GM10847 (cell line): ENCODE data around the gene RUNX1.

Source experiments
- POLR2A ChIP-seq: IDR thresholded peaks from 2 replicates; pipeline ENCODE4 v1.6.1; 2011; ENCODE audit not compliant: insufficient read length; ENCODE audit errors: extremely low read depth

Gene RUNX1

DNA sequence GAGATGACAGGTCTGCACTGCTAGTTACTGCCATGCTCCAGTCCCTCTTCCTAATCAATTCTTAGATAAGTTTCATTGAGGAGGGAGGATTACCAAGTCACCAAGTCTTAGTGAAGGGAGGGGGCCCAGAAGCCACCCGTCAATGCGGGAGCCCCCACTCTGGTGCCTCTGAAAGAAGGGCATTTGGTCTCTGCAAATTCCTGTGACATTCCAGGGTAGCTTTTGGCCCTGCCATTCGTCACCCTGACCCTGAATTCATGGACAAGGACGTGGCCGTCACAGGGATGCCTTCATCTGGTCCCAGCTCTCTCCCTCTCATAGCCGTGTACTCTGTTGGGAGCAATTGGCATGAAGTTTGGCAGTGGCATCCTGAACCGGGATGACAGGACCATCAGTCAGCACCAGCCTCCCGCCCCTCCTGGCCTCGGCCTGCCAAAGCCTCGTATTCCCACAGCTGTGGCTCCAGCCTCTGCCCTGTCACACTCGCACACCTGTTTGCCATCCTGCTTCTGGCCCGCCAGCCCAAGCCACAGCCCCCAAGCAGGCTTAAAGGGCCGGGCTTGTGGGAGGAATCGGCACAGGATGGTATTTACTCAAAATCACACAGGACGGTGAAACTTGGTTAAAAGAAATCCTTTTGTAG lies 229.6 kb downstream of the RUNX1 start:
- TF ChIP-seq POLR2A = no peak

DNA sequence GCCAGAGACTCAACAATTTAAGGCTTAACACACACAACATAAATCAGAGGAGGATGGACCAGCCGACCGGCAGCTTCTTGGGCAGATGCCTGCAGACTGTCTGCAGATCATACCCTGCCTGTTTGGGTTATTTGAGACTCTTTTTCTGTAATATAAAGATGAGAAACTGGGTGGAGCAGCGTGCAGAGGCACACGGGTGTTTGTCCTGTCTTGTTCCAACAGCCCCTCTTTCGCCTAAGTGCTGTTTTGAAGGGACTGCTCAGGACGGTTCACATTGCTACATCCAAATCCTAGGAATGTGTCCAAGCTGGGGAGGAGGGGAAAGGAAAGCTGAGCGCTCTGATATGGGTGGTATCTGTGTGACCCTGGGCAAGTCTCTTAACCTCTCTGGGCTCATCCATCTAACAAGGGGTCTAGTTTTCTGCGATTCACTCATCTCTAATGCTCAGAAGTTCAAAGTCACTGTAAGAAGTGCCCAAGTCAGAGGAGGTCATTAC lies 230.4 kb downstream of the RUNX1 start:
- TF ChIP-seq POLR2A = no peak

DNA sequence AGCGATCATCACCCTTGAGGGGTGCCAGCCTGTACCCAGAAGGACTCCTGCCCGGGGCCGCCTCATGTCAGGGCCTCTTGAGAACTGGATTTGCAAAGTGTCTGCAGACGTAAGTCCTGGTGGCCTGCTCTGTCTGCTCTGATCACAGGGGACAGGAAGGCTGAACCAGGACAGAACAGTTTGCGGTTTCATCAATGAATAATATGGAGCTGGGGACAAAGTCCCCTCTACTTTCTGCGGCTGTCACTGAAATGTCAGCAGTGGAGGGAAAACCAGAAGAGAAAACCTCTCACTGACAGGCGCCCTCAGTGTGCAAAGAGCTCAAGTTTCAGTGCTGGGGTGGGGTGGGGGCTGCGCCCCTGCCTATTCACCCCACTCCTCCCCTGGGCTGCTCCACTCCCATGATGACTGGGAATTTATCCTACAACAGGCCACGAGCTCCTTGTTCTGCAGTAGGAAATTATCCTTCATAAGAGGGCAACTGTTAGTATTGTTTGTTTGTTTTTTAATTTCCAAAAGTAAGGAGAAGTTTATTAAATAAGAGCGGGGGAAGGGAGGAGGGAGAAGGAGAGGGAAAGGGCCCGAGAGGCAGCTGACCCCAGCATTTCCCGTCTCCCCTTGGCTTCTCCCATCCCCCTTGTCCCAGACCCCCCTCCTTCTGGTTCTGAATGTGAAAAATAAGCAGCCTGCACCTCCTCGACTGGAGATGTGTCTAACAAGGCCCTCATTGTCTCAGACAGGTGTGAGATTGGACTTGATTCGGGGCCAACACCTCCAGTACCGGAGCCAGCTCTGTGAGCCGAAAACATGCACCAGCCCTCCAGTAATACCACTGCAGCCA lies 231.1 kb downstream of the RUNX1 start:
- TF ChIP-seq POLR2A = no peak

DNA sequence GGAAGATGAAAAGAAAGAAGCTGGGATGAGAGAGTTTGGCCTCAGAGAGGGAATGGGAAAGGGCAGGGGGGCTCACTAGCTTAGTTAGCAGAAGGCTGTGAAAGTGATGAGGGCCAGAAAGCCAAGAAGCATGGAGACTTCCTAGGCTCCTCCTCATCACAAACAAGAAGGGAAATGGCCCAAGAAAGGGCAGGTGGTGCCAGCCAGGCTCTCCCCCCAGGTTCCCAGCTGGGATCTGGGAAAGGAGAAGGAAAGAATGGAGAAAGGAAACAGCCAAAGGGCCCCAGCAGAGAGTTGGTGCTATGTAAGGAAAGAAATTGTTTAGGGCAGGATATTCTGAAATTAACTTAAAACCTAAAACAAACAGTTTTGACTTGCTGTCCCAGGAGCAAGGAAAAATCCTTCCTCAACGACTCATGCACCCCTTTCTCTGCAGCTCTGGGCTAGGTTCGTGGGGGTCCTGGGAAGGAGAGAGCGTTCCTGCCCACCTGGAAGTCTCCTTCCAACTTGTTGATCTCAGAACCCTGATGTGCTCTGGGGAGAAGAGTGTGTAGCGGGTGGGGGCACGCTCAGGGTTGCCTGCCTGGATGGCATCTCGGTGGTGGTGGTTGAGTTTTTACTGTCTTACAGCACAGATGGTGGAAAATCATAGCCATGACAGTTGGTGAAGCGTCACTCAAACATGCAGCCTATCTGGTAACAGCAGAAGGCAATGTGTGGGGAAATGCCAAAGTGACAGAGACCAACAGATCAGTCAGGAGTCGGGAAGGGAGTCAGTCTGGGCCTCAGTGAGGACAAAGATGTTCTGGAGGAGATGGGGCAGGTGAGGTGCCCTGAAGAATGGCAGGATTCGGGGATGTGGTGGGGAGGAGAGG lies 233.0 kb downstream of the RUNX1 start:
- no peak for TF ChIP-seq POLR2A

DNA sequence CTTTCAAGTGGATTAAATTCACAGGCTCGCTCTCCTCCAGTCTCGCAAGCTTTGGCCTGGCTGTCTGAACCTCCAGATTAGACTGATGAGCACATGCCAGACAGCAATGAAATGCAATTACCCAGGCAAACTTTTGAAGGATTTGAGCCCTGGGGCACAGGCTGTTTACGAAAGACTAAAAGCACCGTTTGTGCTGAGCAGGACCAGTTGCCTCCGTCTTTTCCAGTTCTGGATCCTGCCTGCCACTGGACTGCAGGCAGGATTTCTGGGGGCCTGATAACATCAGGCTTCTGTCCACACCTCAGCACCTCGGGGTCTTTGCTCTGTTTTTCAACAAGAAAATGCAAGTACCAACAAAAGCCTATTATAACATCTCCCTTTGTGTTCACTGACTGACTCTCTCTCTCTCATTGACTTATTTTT lies 234.6 kb downstream of the RUNX1 start:
- TF ChIP-seq POLR2A = no peak

DNA sequence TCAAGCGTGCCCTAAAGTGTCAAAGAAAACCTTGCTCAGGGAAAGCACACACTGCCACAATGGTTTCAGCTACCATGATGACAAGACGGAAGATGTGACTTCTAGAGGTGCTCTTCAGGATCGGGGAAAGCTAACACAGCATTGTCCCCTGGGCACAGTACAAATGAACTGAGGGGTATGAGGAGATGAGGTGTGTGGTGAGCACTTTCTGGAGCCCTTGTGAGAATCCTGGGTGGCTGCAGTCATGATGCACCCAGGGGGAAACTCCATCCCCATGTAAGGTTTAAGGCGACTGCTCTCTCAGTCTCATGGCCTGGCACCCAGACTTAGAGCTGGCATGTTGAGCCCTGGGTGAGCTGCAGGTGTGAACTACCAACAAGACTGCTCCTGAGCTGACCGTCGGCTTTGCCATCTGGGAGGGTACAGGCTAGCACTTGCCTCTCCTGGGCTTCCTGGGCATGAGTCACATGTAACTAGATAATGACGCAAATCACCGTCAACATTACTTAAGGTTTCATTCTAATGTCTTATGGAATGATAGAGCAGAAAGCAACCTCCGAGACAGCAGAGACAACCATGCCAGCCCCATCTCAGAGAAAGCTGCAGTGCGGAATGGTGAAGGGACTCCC lies 235.7 kb downstream of the RUNX1 start:
- no peak for TF ChIP-seq POLR2A

DNA sequence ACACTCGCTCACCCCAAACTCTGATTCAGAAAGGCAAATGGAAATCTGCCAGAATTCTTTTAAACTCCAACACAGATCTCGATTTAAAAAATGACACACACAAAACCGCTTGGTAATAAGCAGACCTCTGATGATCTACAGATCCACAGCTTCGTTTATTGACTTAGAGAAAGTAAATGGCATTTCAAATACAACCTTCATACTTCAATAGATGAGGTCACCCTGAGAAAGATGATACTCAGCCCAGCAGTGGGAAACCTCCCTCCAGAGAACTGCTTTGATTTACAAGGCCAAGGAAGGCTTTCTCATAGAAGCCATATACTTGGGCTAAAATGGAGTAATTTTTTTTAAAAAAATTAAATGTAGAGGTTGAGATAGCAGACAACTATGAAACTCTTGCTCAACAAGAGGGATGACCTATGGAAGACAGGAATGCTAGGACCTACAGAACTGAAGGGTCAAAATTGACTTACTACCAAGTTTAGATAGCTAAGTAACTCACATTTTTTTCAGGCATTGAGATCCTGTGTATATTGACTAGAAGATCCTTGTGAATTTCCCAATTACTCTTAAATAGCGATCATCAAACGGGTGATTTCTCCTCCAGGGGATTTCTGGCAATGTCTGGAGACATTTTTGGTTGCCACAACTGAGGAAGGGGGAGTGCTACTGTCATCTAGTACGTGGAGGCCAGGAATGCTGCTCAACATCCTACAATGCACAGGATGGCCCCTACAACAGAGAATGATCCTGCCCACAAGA lies 236.4 kb downstream of the RUNX1 start:
- TF ChIP-seq POLR2A = no peak

DNA sequence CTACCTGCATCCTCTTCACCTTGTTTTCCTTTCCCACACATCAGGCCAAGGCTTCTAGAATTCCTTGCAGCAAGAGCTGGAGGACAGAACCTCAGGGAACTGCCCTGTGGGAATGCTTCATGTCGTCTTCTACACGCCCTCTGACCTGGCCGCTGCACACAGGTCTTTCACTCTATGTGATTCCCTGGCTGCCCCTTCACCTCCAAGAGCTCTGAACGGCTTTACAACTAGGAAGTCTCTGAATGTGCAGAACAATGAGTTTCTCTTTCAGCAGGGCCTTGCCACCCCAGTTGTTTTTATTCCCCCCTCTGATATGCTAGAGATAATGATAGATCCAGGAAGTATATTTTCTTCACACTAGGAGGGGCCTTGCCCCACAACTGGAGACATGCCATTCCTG lies 237.7 kb downstream of the RUNX1 start:
- no peak for TF ChIP-seq POLR2A

DNA sequence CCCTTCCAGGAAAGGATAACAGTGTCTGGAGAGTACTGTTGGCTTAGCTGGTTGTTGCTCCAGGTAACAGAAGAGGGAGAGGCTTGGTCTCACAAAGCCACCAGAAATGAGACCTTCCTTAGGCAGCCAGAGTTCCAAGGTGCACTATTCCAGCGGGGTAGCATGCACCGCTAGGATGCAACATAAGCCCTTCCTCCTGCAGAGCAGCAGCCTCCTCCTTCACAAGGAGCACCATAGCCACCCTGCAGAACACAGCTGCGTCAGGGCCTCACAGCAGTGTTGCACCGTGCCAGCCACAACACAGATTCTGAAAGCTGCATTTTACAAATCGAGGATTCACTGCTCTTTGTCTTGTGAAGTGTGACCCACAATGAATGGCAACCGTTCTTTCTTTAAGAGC lies 238.3 kb downstream of the RUNX1 start:
- TF ChIP-seq POLR2A = no peak

DNA sequence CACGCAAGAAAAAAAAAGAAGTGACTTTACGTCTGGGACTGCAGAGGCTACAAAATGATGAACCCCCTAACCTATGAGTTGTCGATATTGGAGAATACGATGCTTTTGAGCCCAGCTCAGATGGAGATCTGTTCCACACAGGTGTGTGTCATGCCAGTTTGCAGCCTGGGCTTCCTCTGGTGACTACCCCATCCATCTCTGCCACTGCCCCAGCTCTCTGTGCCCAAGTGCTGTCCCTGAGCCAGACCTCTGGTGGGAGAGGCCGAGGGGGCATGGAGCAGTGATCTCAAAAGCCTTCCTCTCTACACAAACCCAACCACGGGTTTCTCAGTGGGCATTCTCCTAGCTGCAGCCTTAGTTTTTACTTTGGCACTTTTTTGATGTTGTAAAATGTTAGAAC lies 239.3 kb downstream of the RUNX1 start:
- no peak for TF ChIP-seq POLR2A

DNA sequence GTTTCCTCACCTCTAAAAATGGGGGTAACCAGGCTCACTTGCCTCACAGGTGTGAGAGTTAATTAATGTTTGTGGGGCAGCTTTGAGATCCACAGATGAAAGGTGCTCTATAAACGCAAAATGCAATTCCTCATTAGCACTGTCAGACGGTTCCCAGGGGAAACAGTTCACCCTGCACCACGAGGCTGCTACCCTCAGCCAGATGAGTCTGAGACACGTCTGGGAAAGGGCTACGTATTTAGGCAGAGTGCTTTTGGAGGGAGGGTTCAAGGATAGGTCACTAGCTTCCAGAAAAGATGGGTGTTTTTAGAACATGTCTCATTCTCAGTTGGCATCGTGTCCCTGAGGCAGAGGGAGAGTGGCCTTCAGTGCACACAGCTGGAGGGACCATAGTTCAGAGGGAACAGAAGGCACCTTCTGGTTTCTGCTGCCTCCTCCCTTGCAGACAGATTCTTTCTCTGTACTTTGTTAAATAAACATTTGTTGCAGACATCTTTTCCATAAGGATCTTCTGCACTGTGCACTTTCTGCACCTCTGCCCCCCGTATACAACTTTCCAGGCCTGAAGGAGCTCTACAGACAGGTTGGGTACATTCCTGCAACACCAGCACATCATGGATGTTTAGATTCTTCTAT lies 240.4 kb downstream of the RUNX1 start:
- TF ChIP-seq POLR2A = no peak

DNA sequence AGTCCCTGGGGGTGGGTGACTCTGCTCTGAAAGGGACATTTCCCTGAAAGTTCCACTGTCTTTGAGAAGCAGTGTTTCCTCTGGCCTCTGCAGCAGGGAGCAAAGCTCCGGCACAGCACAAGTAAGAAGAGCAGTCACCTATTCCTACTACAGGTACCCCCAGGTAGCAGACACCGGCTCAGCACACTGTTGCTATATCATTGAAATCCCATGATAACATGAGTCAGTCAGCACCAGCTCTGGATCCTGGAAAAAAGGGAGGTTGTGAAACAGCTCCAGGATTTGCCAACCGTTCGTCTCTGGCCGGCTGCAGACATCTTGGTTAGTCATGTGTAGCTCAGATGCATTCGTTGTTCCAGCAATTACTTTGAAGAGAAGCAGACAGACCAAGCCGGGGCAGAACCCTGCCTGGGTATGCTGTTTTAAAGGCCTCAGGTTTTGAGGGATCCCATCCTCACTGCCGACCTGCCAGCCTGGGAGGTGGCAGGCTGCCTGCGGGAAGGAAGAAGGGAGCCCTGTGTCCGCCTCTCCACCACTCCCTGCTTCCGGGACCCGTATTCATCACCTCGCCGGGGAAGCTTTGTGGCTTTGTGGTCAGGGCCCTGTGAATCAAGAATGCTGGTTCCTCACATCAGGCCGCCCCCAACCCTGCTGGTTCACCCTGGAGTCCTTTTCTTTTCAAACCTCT lies 241.1 kb downstream of the RUNX1 start:
- no peak for TF ChIP-seq POLR2A

DNA sequence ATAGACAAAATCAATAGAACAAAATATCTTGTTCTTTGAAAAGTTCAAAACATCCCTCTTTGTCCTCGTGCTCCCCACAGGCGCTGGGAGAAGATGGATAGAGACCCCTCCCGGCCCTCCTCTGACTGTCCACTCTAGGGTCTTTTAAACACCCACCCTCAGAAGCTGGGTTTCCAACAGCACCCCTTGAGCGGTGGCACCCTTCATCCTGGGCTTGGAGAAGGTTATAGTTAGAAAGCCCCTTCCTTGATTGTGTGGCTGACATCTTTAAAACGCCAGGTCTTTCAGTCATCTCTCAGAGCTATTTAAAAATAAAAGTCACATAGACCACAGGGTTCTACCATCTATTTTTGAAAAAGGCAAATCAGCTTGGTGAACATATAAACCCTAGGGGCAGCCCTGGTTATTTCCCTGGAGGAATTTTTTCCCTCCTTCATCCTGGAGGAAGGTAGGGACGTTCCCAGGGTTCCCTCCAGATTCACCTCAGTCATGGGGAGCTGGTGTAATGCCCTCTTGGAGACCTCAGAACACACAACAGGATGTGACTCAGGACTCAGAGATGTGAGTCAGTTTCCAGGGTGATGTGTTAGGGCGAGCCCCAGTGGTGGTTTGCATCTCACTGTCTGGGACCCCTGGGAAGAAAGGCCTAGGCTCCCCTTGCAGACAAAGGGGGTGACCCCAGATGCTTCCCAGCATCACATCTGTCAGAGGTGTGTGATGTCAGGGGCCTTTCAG lies 241.8 kb downstream of the RUNX1 start:
- no peak for TF ChIP-seq POLR2A
